ENCODE data around the gene TBC1D22A. TPM values are rescaled to one million over a fixed set of nuclear protein-coding genes. Genes with fewer than 3 reads are reported as not detected.

The TBC1D22A gene
- polyA plus RNA-seq, 1 of the 3 experiments (the other 2 are of a cell fraction) = 16.5 TPM

GRCh38 chr22:47084226-47084625, 321.8 kb downstream of the TBC1D22A start:
- Histone ChIP-seq H3K27ac (ENCODE audit: low read depth in 2 of 2, low read length in 1 of 2) (no peak overlapping the region), H4K20me1 (ENCODE audit: insufficient read depth) (no peaks in the 10 kb centered on the region), H3K9ac (no peak overlapping the region), H3K36me3 (replicated peaks in 1 of 2; ENCODE audit: control insufficient read depth in 1 of 2, insufficient read depth in 2 of 2, low read length in 1 of 2) (peaks cover 0 to 2% of the 10 kb centered on the region in 2 experiments), H3K27me3 (ENCODE audit: insufficient read depth) (no peaks in the 10 kb centered on the region), H3K4me2 (no peak overlapping the region), H3K9me2 (no peaks in the 10 kb centered on the region), H2AFZ (ENCODE audit: low read depth) (no peak overlapping the region), H3K4me1 (ENCODE audit: control insufficient read depth in 1 of 2, insufficient read depth in 2 of 2, low read depth in 1 of 2, low read length in 1 of 2) (no peaks in the 10 kb centered on the region), H3K4me3 (ENCODE audit: low read depth in 2 of 2, low read length in 1 of 2) (no peak overlapping the region), H3K79me2 (ENCODE audit: insufficient read depth) (no peaks in the 10 kb centered on the region), H3K9me3 (peaks cover 10% of the 10 kb centered on the region; the same call in 1 of the 2 replicates), H3F3A (replicated peaks; ENCODE audit: insufficient read depth) (no peaks in the 10 kb centered on the region)
- 92% methylated on average over 12 of the region's 12 CpGs for WGBS (ENCODE audit: low lambda C conversion rate)
- CTCF ChIA-PET = interaction anchor here (0.6 kb wide), 1 partner anchor 1878 kb away, joined by 3 read pairs; no protein-coding TSS in a partner anchor
- no peak for DNase-seq
- POLR2A ChIA-PET = no interaction called here
- TF ChIP-seq SIN3A (IDR thresholded peaks at IDR 0.05; ENCODE audit: borderline replicate concordance, low read depth, low read length) (no peak), USF1 (IDR thresholded peaks at IDR 0.05; ENCODE audit: borderline replicate concordance, low read depth) (no peak), IRF3 (IDR thresholded peaks at IDR 0.05; ENCODE audit: low read depth, low read length) (no peak)

- Histone ChIP-seq H2AFZ (ENCODE audit: low read depth) (no peak overlapping the region), H3K36me3 (replicated peaks in 1 of 2; ENCODE audit: control insufficient read depth in 1 of 2, insufficient read depth in 2 of 2, low read length in 1 of 2) (no peaks in the 10 kb centered on the region), H3K27ac (ENCODE audit: low read depth in 2 of 2, low read length in 1 of 2) (no peak overlapping the region), H3K4me1 (ENCODE audit: control insufficient read depth in 1 of 2, insufficient read depth in 2 of 2, low read depth in 1 of 2, low read length in 1 of 2) (no peaks in the 10 kb centered on the region), H3K9ac (no peak overlapping the region), H3K9me2 (no peaks in the 10 kb centered on the region), H3F3A (replicated peaks; ENCODE audit: insufficient read depth) (no peaks in the 10 kb centered on the region), H3K27me3 (ENCODE audit: insufficient read depth) (no peaks in the 10 kb centered on the region), H3K79me2 (ENCODE audit: insufficient read depth) (no peaks in the 10 kb centered on the region), H3K4me2 (no peak overlapping the region), H4K20me1 (ENCODE audit: insufficient read depth) (no peaks in the 10 kb centered on the region), H3K4me3 (ENCODE audit: low read depth in 2 of 2, low read length in 1 of 2) (no peak overlapping the region), H3K9me3 (no peaks in the 10 kb centered on the region)
- no peak for TF ChIP-seq MEF2A (IDR thresholded peaks at IDR 0.05; ENCODE audit: borderline replicate concordance, low read depth)
- TF ChIP-seq YY1 (IDR thresholded peaks at IDR 0.05; ENCODE audit: low read depth) = no peak
- no peak for TF ChIP-seq TAF1 (IDR thresholded peaks at IDR 0.05; ENCODE audit: borderline replicate concordance, low read depth, low read length)
- no peak for TF ChIP-seq SIN3A (IDR thresholded peaks at IDR 0.05; ENCODE audit: borderline replicate concordance, low read depth, low read length)
- no peak for TF ChIP-seq CHD2 (IDR thresholded peaks at IDR 0.05; ENCODE audit: low read length, partially characterized antibody)
- TF ChIP-seq EZH2phosphoT487 (IDR thresholded peaks at IDR 0.05; ENCODE audit: borderline replicate concordance, low read depth) = no peak
- POLR2A ChIA-PET = no interaction called here
- no peak for DNase-seq
- 94% methylated on average over 17 of the region's 17 CpGs for WGBS (ENCODE audit: low lambda C conversion rate)
- CTCF ChIA-PET = no interaction called here
Measured at GRCh38 chr22:47086596-47087248, 324.3 kb downstream of the TBC1D22A start.
